OCI-LY1 (cell line): ENCODE results near the gene ITFG1.
"Not testable (repeated sequence)": the region's sequence is repeated elsewhere in the genome, so short reads cannot be mapped to it uniquely, and the experiment has no call there.

Experiments
- H2AFZ ChIP-seq: fragments of 200-600 bp; sonication (generic), shearing (Covaris generic); 2 replicates; pipeline ENCODE4 v1.6.0; 2014; ENCODE audit warnings: antibody characterized with exemption, mild to moderate bottlenecking, low read length
- H3F3A ChIP-seq: fragments of 200-600 bp; sonication (generic), shearing (Covaris generic); 2 replicates; pipeline ENCODE4 v1.6.0; 2014; ENCODE audit warnings: mild to moderate bottlenecking, antibody characterized with exemption, low read length, moderate library complexity; ENCODE audit not compliant: insufficient read depth
- H3K27ac ChIP-seq: fragments of 200-600 bp; sonication (generic); 2 replicates; pipeline ENCODE4 v1.5.1; 2014; ENCODE audit warnings: low read length, mixed run types, mild to moderate bottlenecking, low read depth; ENCODE audit not compliant: poor library complexity, severe bottlenecking
- H3K27me3 ChIP-seq: fragments of 200-600 bp; sonication (generic); 2 replicates; pipeline ENCODE4 v1.6.0; 2014; ENCODE audit warnings: antibody characterized with exemption, mild to moderate bottlenecking, low read length, moderate library complexity; ENCODE audit not compliant: insufficient read depth
- H3K36me3 ChIP-seq: fragments of 200-600 bp; sonication (generic); 2 replicates; pipeline ENCODE4 v1.6.1; 2014; ENCODE audit warnings: mild to moderate bottlenecking, antibody characterized with exemption, low read length, moderate library complexity, mixed read lengths; ENCODE audit not compliant: insufficient read depth
- H3K4me1 ChIP-seq: fragments of 200-600 bp; sonication (generic); 2 replicates; pipeline ENCODE4 v1.5.1; 2014; ENCODE audit warnings: mild to moderate bottlenecking, low read length, moderate library complexity; ENCODE audit not compliant: insufficient read depth, severe bottlenecking
- H3K4me2 ChIP-seq: fragments of 200-600 bp; sonication (generic), shearing (Covaris generic); 2 replicates; pipeline ENCODE4 v1.6.1; 2014; ENCODE audit warnings: low read length
- H3K4me3 ChIP-seq: fragments of 200-600 bp; sonication (generic); 2 replicates; pipeline ENCODE4 v1.5.1; 2014; ENCODE audit warnings: low read length, low read depth, mild to moderate bottlenecking, mixed read lengths; ENCODE audit not compliant: poor library complexity, severe bottlenecking
- H3K79me2 ChIP-seq: fragments of 200-600 bp; shearing (Covaris generic); 2 replicates; pipeline ENCODE4 v1.6.1; 2016; ENCODE audit warnings: mixed run types, low read length, mixed read lengths; ENCODE audit not compliant: insufficient read depth
- H3K9ac ChIP-seq: fragments of 200-600 bp; sonication (generic), shearing (Covaris generic); 2 replicates; pipeline ENCODE4 v1.6.1; 2014; ENCODE audit warnings: mild to moderate bottlenecking, low read length, mixed read lengths
- H3K9me2 ChIP-seq: fragments of 200-600 bp; sonication (generic), shearing (Covaris generic); 2 replicates; pipeline ENCODE4 v1.6.1; 2014; ENCODE audit warnings: low read depth, mild to moderate bottlenecking, low read length, mixed read lengths
- H3K9me3 ChIP-seq: fragments of 200-600 bp; shearing (Covaris generic); 2 replicates; pipeline ENCODE4 v1.6.1; 2014; ENCODE audit warnings: low read length, mixed read lengths
- H4K20me1 ChIP-seq: fragments of 200-600 bp; sonication (generic), shearing (Covaris generic); 2 replicates; pipeline ENCODE4 v1.6.0; 2016; ENCODE audit warnings: mild to moderate bottlenecking, low read length; ENCODE audit not compliant: insufficient read depth
- EZH2 ChIP-seq: fragments of 200-600 bp; sonication (generic), shearing (Covaris generic); IDR thresholded peaks from 2 replicates; pipeline ENCODE4 v1.8.0; 2017; ENCODE audit warnings: borderline replicate concordance, mixed run types, mild to moderate bottlenecking, antibody characterized with exemption, low read length, moderate library complexity, mixed read lengths
- TF ChIP-seq, protein P1 (sequence below): fragments of 200-600 bp; sonication (generic), shearing (Covaris generic); IDR thresholded peaks from 2 replicates; pipeline ENCODE4 v1.5.1; 2017; ENCODE audit warnings: mild to moderate bottlenecking, antibody characterized with exemption, low read length, moderate library complexity, mixed read lengths

Gene ITFG1

DNA sequence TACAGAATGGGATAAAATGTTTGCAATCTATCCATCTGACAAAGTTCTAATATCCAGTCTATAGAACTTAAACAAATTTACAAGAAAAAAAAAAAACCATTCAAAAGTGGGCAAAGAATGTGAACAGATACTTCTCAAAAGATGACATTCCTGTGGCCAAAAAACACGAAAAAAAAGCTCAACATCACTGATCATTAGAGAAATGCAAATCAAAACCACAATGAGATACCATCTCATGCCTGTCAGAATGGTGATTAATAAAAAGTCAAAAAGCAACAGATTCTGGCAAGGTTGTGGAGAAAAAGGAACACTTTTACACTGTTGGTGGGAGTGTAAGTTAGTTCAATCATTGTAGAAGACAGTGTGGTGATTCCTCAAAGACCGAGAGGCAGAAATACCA lies 26.6 kb downstream of the ITFG1 start:
- not testable (repeated sequence) for H3K27ac ChIP-seq, H3K9me2 ChIP-seq, H3K4me3 ChIP-seq, H4K20me1 ChIP-seq, H3K4me2 ChIP-seq, H3F3A ChIP-seq, H2AFZ ChIP-seq, H3K4me1 ChIP-seq, H3K27me3 ChIP-seq, H3K9ac ChIP-seq, H3K9me3 ChIP-seq
- H3K36me3 ChIP-seq: peaks cover 59% of the 10 kb centered on the region
- peaks cover 35% of the 10 kb centered on the region for H3K79me2 ChIP-seq

DNA sequence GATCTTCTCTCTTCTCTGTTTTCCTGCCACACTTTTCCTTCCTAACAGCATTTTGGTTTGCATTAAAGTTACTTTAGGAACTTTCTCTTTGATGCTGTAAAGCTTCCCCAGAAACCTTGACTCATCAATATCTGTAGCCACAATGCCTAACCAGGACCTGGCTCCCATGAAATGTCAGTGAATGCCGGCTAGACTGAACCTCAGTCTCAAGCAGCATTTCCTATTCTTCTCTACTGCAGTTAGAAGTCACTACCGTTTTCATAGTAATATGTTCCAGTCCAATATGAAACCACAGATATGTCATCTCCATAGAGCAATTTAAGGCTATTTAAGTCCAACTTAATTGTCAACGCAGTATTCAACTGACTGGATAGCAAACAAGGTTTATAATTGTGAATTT lies 28.9 kb downstream of the ITFG1 start:
- no peak overlapping the region for H3K4me2 ChIP-seq
- H3K4me3 ChIP-seq: no peak overlapping the region
- H3K4me1 ChIP-seq: no peaks in the 10 kb centered on the region
- peaks cover 35% of the 10 kb centered on the region for H3K79me2 ChIP-seq
- H3K9me2 ChIP-seq: no peaks in the 10 kb centered on the region
- no peaks in the 10 kb centered on the region for H3F3A ChIP-seq
- no peak overlapping the region for H3K27ac ChIP-seq
- no peak overlapping the region for H3K9ac ChIP-seq
- H2AFZ ChIP-seq: no peak overlapping the region
- TF ChIP-seq, protein P1, sequence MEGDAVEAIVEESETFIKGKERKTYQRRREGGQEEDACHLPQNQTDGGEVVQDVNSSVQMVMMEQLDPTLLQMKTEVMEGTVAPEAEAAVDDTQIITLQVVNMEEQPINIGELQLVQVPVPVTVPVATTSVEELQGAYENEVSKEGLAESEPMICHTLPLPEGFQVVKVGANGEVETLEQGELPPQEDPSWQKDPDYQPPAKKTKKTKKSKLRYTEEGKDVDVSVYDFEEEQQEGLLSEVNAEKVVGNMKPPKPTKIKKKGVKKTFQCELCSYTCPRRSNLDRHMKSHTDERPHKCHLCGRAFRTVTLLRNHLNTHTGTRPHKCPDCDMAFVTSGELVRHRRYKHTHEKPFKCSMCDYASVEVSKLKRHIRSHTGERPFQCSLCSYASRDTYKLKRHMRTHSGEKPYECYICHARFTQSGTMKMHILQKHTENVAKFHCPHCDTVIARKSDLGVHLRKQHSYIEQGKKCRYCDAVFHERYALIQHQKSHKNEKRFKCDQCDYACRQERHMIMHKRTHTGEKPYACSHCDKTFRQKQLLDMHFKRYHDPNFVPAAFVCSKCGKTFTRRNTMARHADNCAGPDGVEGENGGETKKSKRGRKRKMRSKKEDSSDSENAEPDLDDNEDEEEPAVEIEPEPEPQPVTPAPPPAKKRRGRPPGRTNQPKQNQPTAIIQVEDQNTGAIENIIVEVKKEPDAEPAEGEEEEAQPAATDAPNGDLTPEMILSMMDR: no peak
- no peak for TF ChIP-seq EZH2
- H4K20me1 ChIP-seq: no peaks in the 10 kb centered on the region
- H3K36me3 ChIP-seq: peaks cover 62% of the 10 kb centered on the region
- no peaks in the 10 kb centered on the region for H3K9me3 ChIP-seq
- no peaks in the 10 kb centered on the region for H3K27me3 ChIP-seq

DNA sequence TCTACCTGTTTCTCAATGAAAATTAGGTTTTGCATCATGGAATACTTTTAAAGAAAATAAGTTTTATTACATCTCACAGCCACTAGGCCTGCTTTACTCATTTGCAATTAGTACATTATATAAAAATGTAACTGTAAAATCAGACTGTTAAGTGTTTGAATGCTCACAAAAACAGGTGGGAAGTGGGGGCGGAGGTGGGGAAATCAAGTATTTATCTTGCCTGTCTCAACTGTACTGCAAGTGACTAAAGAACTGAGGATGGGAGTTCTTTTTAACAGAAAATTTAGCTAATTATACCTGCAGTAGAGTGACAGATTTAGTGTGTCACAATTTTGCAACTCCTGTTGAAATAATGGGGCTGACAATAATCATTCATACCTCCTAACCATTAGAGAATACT lies 34.1 kb downstream of the ITFG1 start:
- H3K9ac ChIP-seq: no peak overlapping the region
- no peaks in the 10 kb centered on the region for H3K9me3 ChIP-seq
- no peaks in the 10 kb centered on the region for H3K79me2 ChIP-seq
- H4K20me1 ChIP-seq: no peaks in the 10 kb centered on the region
- H3K36me3 ChIP-seq: peaks cover 77% of the 10 kb centered on the region
- no peaks in the 10 kb centered on the region for H3K4me1 ChIP-seq
- no peak for TF ChIP-seq EZH2
- TF ChIP-seq, protein P1: no peak
- H3K4me2 ChIP-seq: no peak overlapping the region
- H3K27ac ChIP-seq: no peak overlapping the region
- no peaks in the 10 kb centered on the region for H3K9me2 ChIP-seq
- no peaks in the 10 kb centered on the region for H3F3A ChIP-seq
- no peak overlapping the region for H2AFZ ChIP-seq
- H3K4me3 ChIP-seq: no peak overlapping the region
- no peaks in the 10 kb centered on the region for H3K27me3 ChIP-seq

DNA sequence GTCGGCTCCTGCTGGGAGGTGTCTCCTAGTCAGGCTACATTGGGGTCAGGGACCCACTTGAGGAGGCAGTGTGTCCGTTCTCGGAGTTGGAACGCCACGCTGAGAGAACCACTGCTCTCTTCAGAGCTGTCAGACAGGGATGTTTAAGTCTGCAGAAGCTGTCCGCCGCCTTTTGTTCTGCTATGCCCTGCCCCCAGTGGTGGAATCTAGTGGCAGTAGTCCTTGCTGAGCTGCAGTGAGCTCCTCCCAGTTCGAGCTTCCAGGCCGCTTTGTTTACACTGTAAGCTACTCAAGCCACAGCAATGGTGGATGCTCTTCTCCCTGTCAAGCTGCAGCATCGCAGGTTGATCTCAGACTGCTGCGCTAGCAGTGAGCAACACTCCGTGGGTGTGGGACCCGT lies 36.0 kb downstream of the ITFG1 start:
- Histone ChIP-seq H3K27me3 (no peaks in the 10 kb centered on the region), H3K4me3 (no peak overlapping the region), H3K9me3 (no peaks in the 10 kb centered on the region), H3F3A (no peaks in the 10 kb centered on the region), H3K4me1 (no peaks in the 10 kb centered on the region), H2AFZ (no peak overlapping the region), H3K79me2 (no peaks in the 10 kb centered on the region), H3K4me2 (no peak overlapping the region), H3K27ac (no peak overlapping the region), H3K9ac (no peak overlapping the region), H3K9me2 (no peaks in the 10 kb centered on the region), H3K36me3 (peaks cover 70% of the 10 kb centered on the region), H4K20me1 (no peaks in the 10 kb centered on the region)
- TF ChIP-seq EZH2: no peak
- TF ChIP-seq, protein P1: no peak
